HEK293 (cell line): ENCODE results near the gene CDKAL1.

Experiments used
- BCL11A ChIP-seq: fragments of 450-650 bp; formaldehyde crosslinking; IDR thresholded peaks from 2 replicates; pipeline ENCODE4 v1.5.1; 2016; ENCODE audit warnings: low read depth, missing biosample characterization, missing genetic modification characterization
- EGR2 ChIP-seq: fragments of 450-650 bp; formaldehyde crosslinking; IDR thresholded peaks from 2 replicates; pipeline ENCODE4 v1.5.1; 2016; ENCODE audit warnings: low read depth, missing biosample characterization, missing genetic modification characterization
- YY1 ChIP-seq: fragments of 450-650 bp; formaldehyde crosslinking; IDR thresholded peaks from 2 replicates; pipeline ENCODE4 v1.5.1; 2018; ENCODE audit warnings: missing biosample characterization, missing genetic modification characterization
- ZNF175 ChIP-seq: fragments of 450-650 bp; formaldehyde crosslinking; IDR thresholded peaks from 2 replicates; pipeline ENCODE4 v1.5.1; 2016; ENCODE audit warnings: missing biosample characterization, missing genetic modification characterization
- ZNF530 ChIP-seq: fragments of 450-650 bp; formaldehyde crosslinking; IDR thresholded peaks from 2 replicates; pipeline ENCODE4 v1.5.1; 2016; ENCODE audit warnings: low read depth, missing biosample characterization, missing genetic modification characterization
- TF ChIP-seq, protein P1 (sequence below): fragments of 450-650 bp; formaldehyde crosslinking; IDR thresholded peaks from 2 replicates; pipeline ENCODE4 v1.5.1; 2016; ENCODE audit warnings: missing biosample characterization, missing genetic modification characterization
- TF ChIP-seq, protein P2 (sequence below): fragments of 450-650 bp; formaldehyde crosslinking; IDR thresholded peaks from 2 replicates; pipeline ENCODE4 v1.5.1; 2017; ENCODE audit warnings: missing biosample characterization, mild to moderate bottlenecking, missing genetic modification characterization, moderate library complexity
- TF ChIP-seq, protein P3 (sequence below): fragments of 450-650 bp; formaldehyde crosslinking; IDR thresholded peaks from 2 replicates; pipeline ENCODE4 v1.5.1; 2016; ENCODE audit warnings: missing biosample characterization, missing genetic modification characterization
- TF ChIP-seq, protein P4 (sequence below): fragments of 450-650 bp; formaldehyde crosslinking; conservative IDR thresholded peaks from 2 replicates; pipeline ENCODE4 v1.5.1; 2016; ENCODE audit warnings: low read depth, missing biosample characterization, missing genetic modification characterization

DNA sequence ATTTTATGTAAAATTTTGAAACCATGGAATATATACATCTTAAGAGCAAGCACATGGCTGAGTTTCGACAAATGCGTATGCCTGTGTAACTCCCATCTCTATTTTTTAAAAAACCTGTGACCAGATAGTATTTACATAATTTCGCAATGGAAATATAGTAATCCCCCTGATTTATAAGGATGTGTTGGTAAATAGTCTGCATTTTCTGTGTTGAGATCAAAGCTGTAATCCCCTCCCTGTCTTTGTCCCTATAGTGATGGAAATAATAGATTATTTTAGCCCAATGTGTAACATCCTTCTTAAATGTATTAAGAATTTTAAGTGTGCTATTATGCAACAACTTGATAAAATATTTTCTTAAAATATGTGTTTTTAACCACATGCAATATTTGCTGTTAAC, 267.3 kb downstream of the CDKAL1 start:
- TF ChIP-seq, protein P1, sequence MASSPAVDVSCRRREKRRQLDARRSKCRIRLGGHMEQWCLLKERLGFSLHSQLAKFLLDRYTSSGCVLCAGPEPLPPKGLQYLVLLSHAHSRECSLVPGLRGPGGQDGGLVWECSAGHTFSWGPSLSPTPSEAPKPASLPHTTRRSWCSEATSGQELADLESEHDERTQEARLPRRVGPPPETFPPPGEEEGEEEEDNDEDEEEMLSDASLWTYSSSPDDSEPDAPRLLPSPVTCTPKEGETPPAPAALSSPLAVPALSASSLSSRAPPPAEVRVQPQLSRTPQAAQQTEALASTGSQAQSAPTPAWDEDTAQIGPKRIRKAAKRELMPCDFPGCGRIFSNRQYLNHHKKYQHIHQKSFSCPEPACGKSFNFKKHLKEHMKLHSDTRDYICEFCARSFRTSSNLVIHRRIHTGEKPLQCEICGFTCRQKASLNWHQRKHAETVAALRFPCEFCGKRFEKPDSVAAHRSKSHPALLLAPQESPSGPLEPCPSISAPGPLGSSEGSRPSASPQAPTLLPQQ (tag by site-specific recombination), result no peak
- TF ChIP-seq YY1 (tag by site-specific recombination), result no peak
- TF ChIP-seq, protein P2, sequence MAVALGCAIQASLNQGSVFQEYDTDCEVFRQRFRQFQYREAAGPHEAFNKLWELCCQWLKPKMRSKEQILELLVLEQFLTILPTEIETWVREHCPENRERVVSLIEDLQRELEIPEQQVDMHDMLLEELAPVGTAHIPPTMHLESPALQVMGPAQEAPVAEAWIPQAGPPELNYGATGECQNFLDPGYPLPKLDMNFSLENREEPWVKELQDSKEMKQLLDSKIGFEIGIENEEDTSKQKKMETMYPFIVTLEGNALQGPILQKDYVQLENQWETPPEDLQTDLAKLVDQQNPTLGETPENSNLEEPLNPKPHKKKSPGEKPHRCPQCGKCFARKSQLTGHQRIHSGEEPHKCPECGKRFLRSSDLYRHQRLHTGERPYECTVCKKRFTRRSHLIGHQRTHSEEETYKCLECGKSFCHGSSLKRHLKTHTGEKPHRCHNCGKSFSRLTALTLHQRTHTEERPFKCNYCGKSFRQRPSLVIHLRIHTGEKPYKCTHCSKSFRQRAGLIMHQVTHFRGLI (tag by site-specific recombination), result no peak
- TF ChIP-seq, protein P3, sequence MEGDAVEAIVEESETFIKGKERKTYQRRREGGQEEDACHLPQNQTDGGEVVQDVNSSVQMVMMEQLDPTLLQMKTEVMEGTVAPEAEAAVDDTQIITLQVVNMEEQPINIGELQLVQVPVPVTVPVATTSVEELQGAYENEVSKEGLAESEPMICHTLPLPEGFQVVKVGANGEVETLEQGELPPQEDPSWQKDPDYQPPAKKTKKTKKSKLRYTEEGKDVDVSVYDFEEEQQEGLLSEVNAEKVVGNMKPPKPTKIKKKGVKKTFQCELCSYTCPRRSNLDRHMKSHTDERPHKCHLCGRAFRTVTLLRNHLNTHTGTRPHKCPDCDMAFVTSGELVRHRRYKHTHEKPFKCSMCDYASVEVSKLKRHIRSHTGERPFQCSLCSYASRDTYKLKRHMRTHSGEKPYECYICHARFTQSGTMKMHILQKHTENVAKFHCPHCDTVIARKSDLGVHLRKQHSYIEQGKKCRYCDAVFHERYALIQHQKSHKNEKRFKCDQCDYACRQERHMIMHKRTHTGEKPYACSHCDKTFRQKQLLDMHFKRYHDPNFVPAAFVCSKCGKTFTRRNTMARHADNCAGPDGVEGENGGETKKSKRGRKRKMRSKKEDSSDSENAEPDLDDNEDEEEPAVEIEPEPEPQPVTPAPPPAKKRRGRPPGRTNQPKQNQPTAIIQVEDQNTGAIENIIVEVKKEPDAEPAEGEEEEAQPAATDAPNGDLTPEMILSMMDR (tag by site-specific recombination), result no peak
- no peak for TF ChIP-seq EGR2 (tag by site-specific recombination)
- TF ChIP-seq BCL11A, result no peak
- no peak for TF ChIP-seq ZNF175
- no peak for TF ChIP-seq ZNF530 (tag by site-specific recombination)
- TF ChIP-seq, protein P4, sequence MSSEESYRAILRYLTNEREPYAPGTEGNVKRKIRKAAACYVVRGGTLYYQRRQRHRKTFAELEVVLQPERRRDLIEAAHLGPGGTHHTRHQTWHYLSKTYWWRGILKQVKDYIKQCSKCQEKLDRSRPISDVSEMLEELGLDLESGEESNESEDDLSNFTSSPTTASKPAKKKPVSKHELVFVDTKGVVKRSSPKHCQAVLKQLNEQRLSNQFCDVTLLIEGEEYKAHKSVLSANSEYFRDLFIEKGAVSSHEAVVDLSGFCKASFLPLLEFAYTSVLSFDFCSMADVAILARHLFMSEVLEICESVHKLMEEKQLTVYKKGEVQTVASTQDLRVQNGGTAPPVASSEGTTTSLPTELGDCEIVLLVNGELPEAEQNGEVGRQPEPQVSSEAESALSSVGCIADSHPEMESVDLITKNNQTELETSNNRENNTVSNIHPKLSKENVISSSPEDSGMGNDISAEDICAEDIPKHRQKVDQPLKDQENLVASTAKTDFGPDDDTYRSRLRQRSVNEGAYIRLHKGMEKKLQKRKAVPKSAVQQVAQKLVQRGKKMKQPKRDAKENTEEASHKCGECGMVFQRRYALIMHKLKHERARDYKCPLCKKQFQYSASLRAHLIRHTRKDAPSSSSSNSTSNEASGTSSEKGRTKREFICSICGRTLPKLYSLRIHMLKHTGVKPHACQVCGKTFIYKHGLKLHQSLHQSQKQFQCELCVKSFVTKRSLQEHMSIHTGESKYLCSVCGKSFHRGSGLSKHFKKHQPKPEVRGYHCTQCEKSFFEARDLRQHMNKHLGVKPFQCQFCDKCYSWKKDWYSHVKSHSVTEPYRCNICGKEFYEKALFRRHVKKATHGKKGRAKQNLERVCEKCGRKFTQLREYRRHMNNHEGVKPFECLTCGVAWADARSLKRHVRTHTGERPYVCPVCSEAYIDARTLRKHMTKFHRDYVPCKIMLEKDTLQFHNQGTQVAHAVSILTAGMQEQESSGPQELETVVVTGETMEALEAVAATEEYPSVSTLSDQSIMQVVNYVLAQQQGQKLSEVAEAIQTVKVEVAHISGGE, result no peak
